Muscle of leg (tissue), 11 donors: Measurements from ENCODE around the gene COL5A2. TPM values are rescaled to one million over a fixed set of nuclear protein-coding genes. Genes with fewer than 3 reads are reported as not detected.
A peak's percentile ranks its signal among the peaks of the same experiment; 100 is the strongest.

Source experiments
- DNase-seq: peaks from one replicate; pipeline ENCODE4 v3.0.0; 2013
- H3K27ac ChIP-seq: one replicate; pipeline ENCODE4 v1.5.1; 2013; ENCODE audit warnings: mild to moderate bottlenecking, low read length, control low read depth
- H3K27me3 ChIP-seq: one replicate; pipeline ENCODE4 v1.6.1; 2013; ENCODE audit warnings: low read length; ENCODE audit not compliant: control insufficient read depth, insufficient read depth
- H3K36me3 ChIP-seq: one replicate; pipeline ENCODE4 v1.6.1; 2013; ENCODE audit warnings: low read length; ENCODE audit not compliant: control insufficient read depth, insufficient read depth
- H3K4me1 ChIP-seq: one replicate; pipeline ENCODE4 v1.6.1; 2013; ENCODE audit warnings: low read length; ENCODE audit not compliant: control insufficient read depth, insufficient read depth
- H3K4me3 ChIP-seq: one replicate; pipeline ENCODE4 v1.5.1; 2013; ENCODE audit warnings: low read length, control low read depth
- H3K9me3 ChIP-seq: replicated peaks from 2 replicates; pipeline ENCODE4 v1.6.1; 2013; ENCODE audit warnings: low read depth, low read length; ENCODE audit not compliant: control insufficient read depth
- WGBS: methylation state at CpG from one replicate; pipeline ENCODE4 v1.1.5; 2013; ENCODE audit warnings: missing lambda C conversion rate; ENCODE audit not compliant: insufficient coverage; 5-methylcytosine and 5-hydroxymethylcytosine counted together
- polyA plus RNA-seq, 8 donors: library from polyadenylated mRNA; unstranded; fragments of 120-200 nt; gene quantifications; one replicate each; pipeline versions ENCODE4 v1.2.1 to v1.2.3, GENCODE V29; 2013; ENCODE audit warnings: inconsistent platforms in 1 of 8, low replicate concordance in 1 of 8; ENCODE audit not compliant: insufficient read length in 8 of 8, insufficient read depth in 1 of 8
- total RNA-seq: library from RNA; stranded (reverse); fragments of 120-200 nt; gene quantifications from one replicate; pipeline ENCODE4 v1.2.4, GENCODE V29; 2013

COL5A2 gene
- total and polyA plus RNA-seq, 9 donors: 297 to 792 (median 487) TPM

DNA sequence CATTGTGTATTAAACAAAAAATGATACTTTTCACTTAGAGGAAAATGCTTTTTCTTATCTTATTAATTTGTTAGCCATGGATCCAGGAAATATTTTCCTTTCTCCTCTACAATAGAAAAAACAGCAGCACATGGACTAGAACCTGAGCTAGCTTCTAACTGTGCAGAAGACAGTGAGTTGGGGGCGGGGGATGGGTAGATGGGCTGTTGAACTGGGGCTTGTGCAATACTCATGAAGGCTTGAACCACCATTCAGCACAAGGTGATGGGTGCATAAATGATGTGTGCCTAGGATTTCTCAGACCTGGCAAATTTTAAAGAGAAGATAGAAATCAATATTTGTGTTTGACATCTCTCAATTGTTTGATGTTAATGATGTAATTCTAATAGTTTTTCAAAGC lies 42.0 kb downstream of the COL5A2 start:
- Histone ChIP-seq H3K27me3 (no peaks in the 10 kb centered on the region), H3K4me1 (peaks cover 3% of the 10 kb centered on the region), H3K27ac (no peak overlapping the region), H3K9me3 (no peaks in the 10 kb centered on the region), H3K36me3 (peaks cover 6% of the 10 kb centered on the region), H3K4me3 (no peak overlapping the region)
- WGBS: 89% methylated on average over 1 of the region's 1 CpG
- no peak for DNase-seq

DNA sequence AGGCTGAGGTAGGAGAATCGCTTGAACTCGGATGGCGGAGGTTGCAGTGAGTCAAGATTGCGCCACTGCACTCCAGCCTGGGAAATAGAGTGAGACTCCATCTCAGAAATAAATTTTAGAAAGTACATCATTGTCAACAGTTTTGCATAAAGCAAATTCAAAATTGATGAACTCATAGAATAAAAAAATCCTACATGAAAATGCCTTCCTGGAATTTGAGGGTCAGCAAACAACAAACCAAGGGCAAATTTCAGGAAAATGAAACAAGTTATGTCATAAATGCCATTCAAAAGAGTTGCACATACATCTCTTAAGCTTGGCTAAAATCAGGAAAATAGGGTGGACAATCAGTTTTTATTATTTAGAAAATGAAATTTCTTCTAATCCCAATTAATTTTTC lies 45.1 kb downstream of the COL5A2 start:
- Histone ChIP-seq H3K9me3 (no peaks in the 10 kb centered on the region), H3K4me1 (peaks cover 3% of the 10 kb centered on the region), H3K27me3 (no peaks in the 10 kb centered on the region), H3K27ac (no peak overlapping the region), H3K4me3 (no peak overlapping the region), H3K36me3 (peaks cover 6% of the 10 kb centered on the region)
- DNase-seq: no peak
- 61% methylated on average over 3 of the region's 4 CpGs for WGBS

DNA sequence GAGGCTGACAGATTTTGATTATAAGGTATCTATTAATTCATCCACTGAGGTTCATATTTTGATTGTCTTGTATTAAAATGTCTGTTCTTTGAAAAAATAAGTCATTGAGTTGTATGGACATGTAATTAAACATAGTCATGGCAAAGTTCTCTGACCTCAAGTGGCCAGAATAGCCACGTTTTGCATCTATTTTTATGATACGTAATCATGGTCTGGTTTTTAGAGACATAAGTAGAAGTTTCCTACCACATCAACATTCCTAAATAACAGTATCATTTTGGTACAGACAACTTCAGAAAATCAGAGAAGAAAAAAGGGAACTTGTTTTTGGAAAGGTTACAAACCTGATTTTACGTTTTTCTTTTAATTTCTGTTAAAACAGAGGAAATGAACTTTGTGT lies 47.6 kb downstream of the COL5A2 start:
- Histone ChIP-seq H3K27me3 (no peaks in the 10 kb centered on the region), H3K9me3 (no peaks in the 10 kb centered on the region), H3K4me1 (peaks cover 3% of the 10 kb centered on the region), H3K36me3 (peaks cover 6% of the 10 kb centered on the region), H3K4me3 (no peak overlapping the region), H3K27ac (no peak overlapping the region)
- DNase-seq: no peak
- no CpG with 5 or more reads among the region's 3 CpGs for WGBS

DNA sequence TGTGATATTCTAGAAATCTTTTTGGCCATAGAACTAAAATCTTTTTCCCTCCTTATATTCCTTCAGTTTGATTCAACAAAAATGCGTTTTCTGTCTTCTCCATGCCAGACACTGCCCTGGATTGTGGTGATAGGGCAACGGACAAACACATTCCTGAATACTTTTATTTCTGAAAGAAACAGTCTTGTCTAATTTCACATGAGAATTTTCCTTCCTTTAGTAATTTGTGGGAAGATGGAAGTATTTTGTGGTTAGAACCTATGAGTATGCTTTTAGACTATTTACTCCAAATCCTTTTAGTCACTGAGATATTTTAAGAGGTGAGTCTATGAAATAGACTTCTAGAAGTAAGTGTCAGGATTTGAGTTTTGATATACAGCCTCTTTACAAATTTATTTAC lies 49.6 kb downstream of the COL5A2 start:
- H3K36me3 ChIP-seq: peaks cover 4% of the 10 kb centered on the region
- H3K27ac ChIP-seq: no peak overlapping the region
- H3K4me1 ChIP-seq: no peaks in the 10 kb centered on the region
- no peaks in the 10 kb centered on the region for H3K27me3 ChIP-seq
- no CpG with 5 or more reads among the region's 2 CpGs for WGBS
- H3K4me3 ChIP-seq: no peak overlapping the region
- DNase-seq: no peak
- H3K9me3 ChIP-seq: no peaks in the 10 kb centered on the region

DNA sequence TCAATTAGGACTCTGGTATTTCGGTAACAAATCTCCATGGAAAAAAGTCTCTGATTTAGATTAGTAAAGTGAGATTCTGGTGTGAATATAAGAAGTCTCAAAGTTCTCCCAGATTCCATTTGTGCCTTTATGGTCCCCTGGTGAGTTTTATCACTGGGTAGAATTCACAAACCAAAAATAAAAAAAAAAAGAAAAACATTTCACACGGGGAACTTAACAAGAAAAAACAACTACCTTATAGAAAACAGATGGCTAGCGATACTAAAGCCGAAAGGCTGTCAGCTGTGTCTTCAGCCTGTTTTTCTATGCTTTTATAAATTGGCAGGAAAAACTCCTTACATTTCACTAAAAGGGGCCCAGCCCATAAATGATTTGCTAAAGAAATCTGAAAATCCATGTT lies 50.6 kb downstream of the COL5A2 start:
- H3K27ac ChIP-seq: peak overlapping the region; percentile 56
- H3K4me1 ChIP-seq: no peaks in the 10 kb centered on the region
- H3K4me3 ChIP-seq: no peak overlapping the region
- no peaks in the 10 kb centered on the region for H3K9me3 ChIP-seq
- H3K36me3 ChIP-seq: peaks cover 4% of the 10 kb centered on the region
- no CpG with 5 or more reads among the region's 4 CpGs for WGBS
- peak; percentile 89 for DNase-seq
- H3K27me3 ChIP-seq: no peaks in the 10 kb centered on the region

DNA sequence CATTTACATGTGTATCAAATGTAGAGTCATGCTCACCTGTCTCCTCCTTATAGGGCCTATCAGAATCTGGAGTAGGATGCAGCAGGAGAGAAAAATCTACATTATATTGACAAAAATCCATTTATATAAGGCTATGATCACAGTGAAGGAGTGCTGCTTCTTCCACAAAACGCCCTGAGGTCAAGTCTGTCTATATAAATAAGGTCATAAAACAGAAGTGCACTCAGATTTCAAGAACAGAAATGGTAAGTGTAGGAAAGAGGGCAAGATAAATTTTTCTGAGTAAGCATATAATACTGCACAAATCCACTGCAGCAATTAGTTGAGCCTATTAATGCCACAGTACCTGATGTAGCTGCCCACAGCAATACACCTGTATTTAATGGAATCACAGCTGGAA lies 51.8 kb downstream of the COL5A2 start:
- Histone ChIP-seq H3K4me3 (no peak overlapping the region), H3K9me3 (no peaks in the 10 kb centered on the region), H3K27me3 (no peaks in the 10 kb centered on the region), H3K36me3 (no peaks in the 10 kb centered on the region), H3K4me1 (no peaks in the 10 kb centered on the region), H3K27ac (no peak overlapping the region)
- DNase-seq: no peak
- no CpG with 5 or more reads among the region's 1 CpG for WGBS

DNA sequence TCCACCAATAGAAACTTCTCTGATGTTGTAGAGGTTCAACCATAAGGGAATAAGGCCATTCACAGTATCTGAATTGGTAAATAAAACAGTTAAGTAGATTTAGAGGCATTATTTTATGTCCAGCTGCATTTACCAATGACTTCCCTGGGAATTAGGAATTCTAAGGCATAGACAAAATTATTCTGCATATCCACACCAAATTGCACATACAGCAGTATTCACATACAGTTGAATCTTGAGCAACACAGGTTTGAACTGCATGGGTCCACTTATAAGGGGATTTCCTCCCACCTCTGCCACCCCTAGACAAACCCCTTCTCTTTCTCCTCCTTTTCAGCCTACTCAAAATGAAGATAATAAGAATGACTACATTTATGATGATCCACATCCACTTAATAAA lies 54.4 kb downstream of the COL5A2 start:
- Histone ChIP-seq H3K4me1 (no peaks in the 10 kb centered on the region), H3K27ac (no peak overlapping the region), H3K36me3 (no peaks in the 10 kb centered on the region), H3K27me3 (no peaks in the 10 kb centered on the region), H3K4me3 (no peak overlapping the region), H3K9me3 (no peaks in the 10 kb centered on the region)
- DNase-seq: no peak

DNA sequence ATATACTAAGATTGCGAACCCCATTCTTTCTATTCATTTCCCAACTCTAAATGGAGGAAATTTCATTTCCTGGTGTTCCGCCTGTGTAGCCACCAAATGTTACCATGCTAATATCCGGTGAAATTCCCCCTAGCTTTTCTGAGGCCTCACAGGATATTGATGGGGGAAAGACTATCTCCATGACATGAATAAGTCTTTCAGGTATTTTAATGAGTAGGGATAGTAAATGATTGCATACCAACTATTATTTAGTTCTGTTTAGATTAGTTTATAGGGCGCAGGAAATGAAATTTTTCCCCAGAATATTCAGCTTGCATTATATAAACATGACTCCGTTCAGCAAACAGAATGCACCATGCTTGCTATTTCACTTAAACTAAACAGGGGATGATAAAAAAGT lies 55.4 kb downstream of the COL5A2 start:
- no peak for DNase-seq
- Histone ChIP-seq H3K27ac (no peak overlapping the region), H3K4me1 (no peaks in the 10 kb centered on the region), H3K9me3 (no peaks in the 10 kb centered on the region), H3K36me3 (no peaks in the 10 kb centered on the region), H3K27me3 (no peaks in the 10 kb centered on the region), H3K4me3 (no peak overlapping the region)
- no CpG with 5 or more reads among the region's 5 CpGs for WGBS

DNA sequence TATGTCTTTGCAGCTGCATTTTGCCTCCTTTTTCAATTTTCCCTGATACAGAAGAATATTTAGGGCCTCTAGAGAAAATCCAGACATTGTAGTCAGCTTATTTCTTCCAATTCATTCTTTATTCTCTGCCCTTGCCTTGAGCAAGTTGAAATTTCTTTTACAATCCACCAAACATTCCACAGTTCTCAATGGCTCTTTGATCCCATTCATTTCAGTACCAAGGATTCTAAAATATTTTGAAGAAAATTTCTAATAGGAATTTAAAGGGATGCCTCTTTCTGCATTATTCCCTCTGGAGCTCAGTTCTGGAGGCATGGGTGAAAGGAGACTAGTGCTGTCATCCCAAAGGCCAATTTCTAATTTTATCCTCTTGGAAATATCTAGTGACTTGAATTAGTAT lies 61.2 kb downstream of the COL5A2 start:
- no peaks in the 10 kb centered on the region for H3K27me3 ChIP-seq
- H3K4me3 ChIP-seq: no peak overlapping the region
- H3K36me3 ChIP-seq: no peaks in the 10 kb centered on the region
- no peak overlapping the region for H3K27ac ChIP-seq
- peaks cover 5% of the 10 kb centered on the region for H3K4me1 ChIP-seq
- DNase-seq: no peak
- H3K9me3 ChIP-seq: no peaks in the 10 kb centered on the region

DNA sequence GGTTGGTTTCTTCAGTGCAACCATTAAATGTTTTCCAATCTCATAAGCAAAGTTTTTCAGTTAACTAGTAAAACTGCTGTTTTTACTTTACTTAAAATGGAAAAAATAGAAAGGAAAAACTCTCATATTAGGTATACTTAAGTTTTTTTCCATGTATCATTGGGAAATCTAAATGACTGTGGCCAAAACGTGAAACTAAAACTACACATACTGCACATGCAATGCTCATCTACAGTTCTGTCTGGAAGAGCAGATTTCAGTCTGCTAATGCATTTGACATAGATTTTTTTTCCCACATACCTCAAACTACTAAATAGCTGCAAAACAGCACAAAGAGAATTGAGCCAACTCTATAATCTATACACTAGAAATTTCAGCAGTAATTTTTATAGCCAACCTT lies 62.6 kb downstream of the COL5A2 start:
- no CpG with 5 or more reads among the region's 1 CpG for WGBS

DNA sequence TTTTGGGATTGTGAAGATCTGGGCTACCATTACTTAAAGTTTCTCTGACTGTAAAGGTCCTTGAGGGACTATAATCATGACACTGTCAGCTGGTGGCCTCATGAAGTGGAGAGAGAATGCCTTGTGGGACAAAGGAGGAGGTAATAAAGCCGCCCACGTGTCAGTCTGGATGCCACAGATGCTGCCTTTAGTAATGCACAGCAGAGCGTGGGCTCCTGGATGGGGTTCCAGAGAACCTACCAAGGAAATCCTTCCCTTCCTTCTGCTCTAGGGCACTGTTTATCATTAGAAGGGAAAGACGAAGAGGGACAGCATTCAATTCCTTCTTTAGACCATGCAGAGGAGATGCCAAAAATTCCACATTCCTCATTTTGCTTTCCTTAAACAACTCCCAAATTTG lies 63.5 kb downstream of the COL5A2 start:
- no peaks in the 10 kb centered on the region for H3K9me3 ChIP-seq
- no peaks in the 10 kb centered on the region for H3K27me3 ChIP-seq
- H3K27ac ChIP-seq: peak overlapping the region; percentile 81
- H3K36me3 ChIP-seq: no peaks in the 10 kb centered on the region
- peaks cover 5% of the 10 kb centered on the region for H3K4me1 ChIP-seq
- H3K4me3 ChIP-seq: no peak overlapping the region
- 20% methylated on average over 1 of the region's 4 CpGs for WGBS
- DNase-seq: no peak

More for the DNA sequence above, 62.6 kb downstream of the COL5A2 start:
- peak; percentile 94 for DNase-seq
- Histone ChIP-seq H3K4me3 (no peak overlapping the region), H3K27me3 (no peaks in the 10 kb centered on the region), H3K4me1 (peaks cover 5% of the 10 kb centered on the region), H3K36me3 (no peaks in the 10 kb centered on the region), H3K9me3 (no peaks in the 10 kb centered on the region), H3K27ac (peak overlapping the region; percentile 81)
